ENCODE results near the gene TAB3.

Gene TAB3

GRCh38 chrX:30876367-30876766, 12.7 kb downstream of the TAB3 start:
- TF ChIP-seq SIN3A (IDR thresholded peaks at IDR 0.05; ENCODE audit: borderline replicate concordance, insufficient read depth, low read length): no peak
- TF ChIP-seq TAF1 (IDR thresholded peaks at IDR 0.05; ENCODE audit: borderline replicate concordance, insufficient read depth, low read length): no peak
- no peak for TF ChIP-seq FOXP2 (optimal IDR thresholded peaks at IDR 0.05; ENCODE audit: borderline replicate concordance, extremely low read depth, extremely low read length, insufficient read depth)
- TF ChIP-seq POLR2AphosphoS5 (IDR thresholded peaks at IDR 0.05; ENCODE audit: low read depth, low read length): no peak
- TF ChIP-seq REST (IDR thresholded peaks at IDR 0.05; ENCODE audit: insufficient read depth in 1 of 2, low read depth in 2 of 2, low read length in 2 of 2): no peak

DNA sequence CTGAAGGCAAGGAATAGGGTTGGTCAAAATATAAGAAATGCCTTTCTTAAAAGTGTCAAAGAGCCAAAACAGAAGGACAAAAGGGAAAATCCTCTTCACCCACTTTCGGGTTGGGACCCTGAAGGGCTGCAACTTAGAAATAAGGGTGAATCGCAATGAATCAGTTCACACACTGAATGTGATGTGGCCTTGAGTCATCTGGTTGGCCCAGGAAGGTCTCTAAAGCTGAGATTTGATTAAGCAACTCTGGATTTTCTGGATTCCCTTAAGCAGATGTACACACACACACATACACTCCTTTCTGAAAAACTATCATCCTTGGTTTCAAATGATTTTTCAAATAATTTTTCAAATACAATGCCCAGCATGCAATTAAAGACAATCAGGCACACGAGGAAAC, 13.1 kb downstream of the TAB3 start:
- no peak for TF ChIP-seq FOXP2 (optimal IDR thresholded peaks at IDR 0.05; ENCODE audit: borderline replicate concordance, extremely low read depth, extremely low read length, insufficient read depth)
- TF ChIP-seq POLR2AphosphoS5 (IDR thresholded peaks at IDR 0.05; ENCODE audit: low read depth, low read length): no peak
- no peak for TF ChIP-seq SIN3A (IDR thresholded peaks at IDR 0.05; ENCODE audit: borderline replicate concordance, insufficient read depth, low read length)
- no peak for TF ChIP-seq TAF1 (IDR thresholded peaks at IDR 0.05; ENCODE audit: borderline replicate concordance, insufficient read depth, low read length)
- TF ChIP-seq REST (IDR thresholded peaks at IDR 0.05; ENCODE audit: insufficient read depth in 1 of 2, low read depth in 2 of 2, low read length in 2 of 2): no peak

GRCh38 chrX:30874851-30875250, 14.2 kb downstream of the TAB3 start:
- no peak for TF ChIP-seq FOXP2 (optimal IDR thresholded peaks at IDR 0.05; ENCODE audit: borderline replicate concordance, extremely low read depth, extremely low read length, insufficient read depth)
- TF ChIP-seq TAF1 (IDR thresholded peaks at IDR 0.05; ENCODE audit: borderline replicate concordance, insufficient read depth, low read length): no peak
- no peak for TF ChIP-seq POLR2AphosphoS5 (IDR thresholded peaks at IDR 0.05; ENCODE audit: low read depth, low read length)
- TF ChIP-seq SIN3A (IDR thresholded peaks at IDR 0.05; ENCODE audit: borderline replicate concordance, insufficient read depth, low read length): no peak
- TF ChIP-seq REST (IDR thresholded peaks at IDR 0.05; ENCODE audit: insufficient read depth in 1 of 2, low read depth in 2 of 2, low read length in 2 of 2): no peak

- TF ChIP-seq FOXP2 (optimal IDR thresholded peaks at IDR 0.05; ENCODE audit: borderline replicate concordance, extremely low read depth, extremely low read length, insufficient read depth) (no peak), REST (IDR thresholded peaks at IDR 0.05; ENCODE audit: insufficient read depth in 1 of 2, low read depth in 2 of 2, low read length in 2 of 2) (no peak), POLR2AphosphoS5 (IDR thresholded peaks at IDR 0.05; ENCODE audit: low read depth, low read length) (no peak), SIN3A (IDR thresholded peaks at IDR 0.05; ENCODE audit: borderline replicate concordance, insufficient read depth, low read length) (no peak), TAF1 (IDR thresholded peaks at IDR 0.05; ENCODE audit: borderline replicate concordance, insufficient read depth, low read length) (no peak)
Measured at GRCh38 chrX:30870572-30870971, 18.5 kb downstream of the TAB3 start.

DNA sequence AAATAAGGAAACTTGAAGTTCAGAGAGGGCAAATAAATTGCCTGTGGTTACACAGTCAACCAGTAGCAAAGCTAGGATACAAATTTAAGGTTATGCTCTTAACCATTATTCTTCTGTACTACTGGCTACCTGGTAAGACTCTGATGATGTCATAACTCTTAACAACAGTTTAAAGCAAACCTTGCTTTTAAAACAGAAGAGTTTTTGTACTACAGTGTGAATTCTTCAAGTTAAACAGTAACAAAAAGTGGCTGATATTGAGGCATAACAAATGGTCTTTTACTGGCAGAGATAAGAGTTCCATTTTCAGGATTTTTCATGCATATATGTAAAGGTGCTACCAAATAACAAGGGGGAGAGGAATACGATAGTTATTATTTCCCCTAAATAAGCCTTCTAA, 23.4 kb downstream of the TAB3 start:
- TF ChIP-seq TAF1 (IDR thresholded peaks at IDR 0.05; ENCODE audit: borderline replicate concordance, insufficient read depth, low read length) (no peak), POLR2AphosphoS5 (IDR thresholded peaks at IDR 0.05; ENCODE audit: low read depth, low read length) (no peak), REST (IDR thresholded peaks at IDR 0.05; ENCODE audit: insufficient read depth in 1 of 2, low read depth in 2 of 2, low read length in 2 of 2) (no peak), FOXP2 (optimal IDR thresholded peaks at IDR 0.05; ENCODE audit: borderline replicate concordance, extremely low read depth, extremely low read length, insufficient read depth) (no peak), SIN3A (IDR thresholded peaks at IDR 0.05; ENCODE audit: borderline replicate concordance, insufficient read depth, low read length) (no peak)
